BLaER1 treated with 17β-estradiol and CSF1 and Interleukin-3, amounts not matched to agents 10 nM and 100 nM (cell line): Measurements from ENCODE around the gene IRGQ.
"Not testable (repeated sequence)": the region's sequence is repeated elsewhere in the genome, so short reads cannot be mapped to it uniquely, and the experiment has no call there.

Experiments
- H3K27ac ChIP-seq, 11 experiments: shearing (Covaris generic); formaldehyde crosslinking; 2 replicates each; pipeline ENCODE4 v1.8.1; 2022
- H3K27me3 ChIP-seq, 11 experiments: shearing (Covaris generic); formaldehyde crosslinking; 2 replicates each; pipeline ENCODE4 v1.8.1; 2022
- H3K36me3 ChIP-seq, 11 experiments: shearing (Covaris generic); formaldehyde crosslinking; 2 replicates each; pipeline ENCODE4 v1.8.1; 2022
- H3K4me1 ChIP-seq, 10 experiments: shearing (Covaris generic); formaldehyde crosslinking; 2 replicates each; pipeline ENCODE4 v1.8.1; 2022
- H3K4me2 ChIP-seq, 11 experiments: shearing (Covaris generic); formaldehyde crosslinking; 2 replicates each; pipeline ENCODE4 v1.8.1; 2022
- H3K4me3 ChIP-seq, 10 experiments: shearing (Covaris generic); formaldehyde crosslinking; 2 replicates each; pipeline ENCODE4 v1.8.1; 2022
- H3K9ac ChIP-seq, 11 experiments: shearing (Covaris generic); formaldehyde crosslinking; 2 replicates each; pipeline ENCODE4 v1.8.1; 2022
- H3K9me3 ChIP-seq, 11 experiments: shearing (Covaris generic); formaldehyde crosslinking; replicated peaks in 1 of 11; 2 replicates each; pipeline ENCODE4 v1.8.1; 2022
- H4K20me1 ChIP-seq, 11 experiments: shearing (Covaris generic); formaldehyde crosslinking; 2 replicates each; pipeline ENCODE4 v1.8.1; 2022
- Cebpa-rat ChIP-seq, 11 experiments: shearing (Covaris generic); IDR thresholded peaks; 2 replicates each; pipeline ENCODE4 v1.8.1; 2022

IRGQ gene

DNA sequence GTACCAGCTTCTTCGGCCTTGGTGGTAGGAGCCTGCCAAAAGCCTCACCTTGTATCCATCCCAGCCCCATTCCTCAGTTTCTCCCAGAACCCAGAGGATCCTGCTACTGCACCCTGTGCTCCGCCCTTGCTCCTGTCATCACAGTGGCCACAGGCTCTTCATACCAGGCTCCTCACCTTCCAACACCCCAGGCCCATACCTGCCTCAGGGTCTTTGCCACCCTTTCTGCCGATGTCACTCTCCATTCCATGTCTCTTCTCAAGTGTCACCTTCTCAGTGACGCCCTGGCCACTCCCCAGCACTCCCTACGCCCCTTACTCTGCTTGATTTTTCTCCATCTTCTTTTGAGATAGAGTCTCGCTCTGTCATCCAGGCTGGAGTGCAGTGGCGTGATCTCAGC lies 13.9 kb upstream of the IRGQ start:
- H3K27ac ChIP-seq: peak overlapping the region in 3 of 11 experiments; percentile 23 to 31 (median 29); a peak in 4 of 22 replicates
- H3K27me3 ChIP-seq: no peaks in the 10 kb centered on the region
- H4K20me1 ChIP-seq: peaks cover 0 to 76% (median 51%) of the 10 kb centered on the region in 11 experiments; a peak in 15 of 22 replicates
- no peak for TF ChIP-seq Cebpa-rat (IDR thresholded peaks at IDR 0.05)
- H3K4me1 ChIP-seq: peaks cover 24 to 48% (median 37%) of the 10 kb centered on the region in 10 experiments
- peak overlapping the region in 1 of 11 experiments; percentile 2; a peak in 1 of 22 replicates for H3K9ac ChIP-seq
- H3K4me2 ChIP-seq: 0 out of 22 replicates have a peak overlapping the region, but pooled peaks of 1 of the 11 experiments have one; percentile 2
- H3K4me3 ChIP-seq: no peak overlapping the region
- no peaks in the 10 kb centered on the region for H3K9me3 ChIP-seq
- H3K36me3 ChIP-seq: peaks cover 33 to 80% (median 75%) of the 10 kb centered on the region in 11 experiments

DNA sequence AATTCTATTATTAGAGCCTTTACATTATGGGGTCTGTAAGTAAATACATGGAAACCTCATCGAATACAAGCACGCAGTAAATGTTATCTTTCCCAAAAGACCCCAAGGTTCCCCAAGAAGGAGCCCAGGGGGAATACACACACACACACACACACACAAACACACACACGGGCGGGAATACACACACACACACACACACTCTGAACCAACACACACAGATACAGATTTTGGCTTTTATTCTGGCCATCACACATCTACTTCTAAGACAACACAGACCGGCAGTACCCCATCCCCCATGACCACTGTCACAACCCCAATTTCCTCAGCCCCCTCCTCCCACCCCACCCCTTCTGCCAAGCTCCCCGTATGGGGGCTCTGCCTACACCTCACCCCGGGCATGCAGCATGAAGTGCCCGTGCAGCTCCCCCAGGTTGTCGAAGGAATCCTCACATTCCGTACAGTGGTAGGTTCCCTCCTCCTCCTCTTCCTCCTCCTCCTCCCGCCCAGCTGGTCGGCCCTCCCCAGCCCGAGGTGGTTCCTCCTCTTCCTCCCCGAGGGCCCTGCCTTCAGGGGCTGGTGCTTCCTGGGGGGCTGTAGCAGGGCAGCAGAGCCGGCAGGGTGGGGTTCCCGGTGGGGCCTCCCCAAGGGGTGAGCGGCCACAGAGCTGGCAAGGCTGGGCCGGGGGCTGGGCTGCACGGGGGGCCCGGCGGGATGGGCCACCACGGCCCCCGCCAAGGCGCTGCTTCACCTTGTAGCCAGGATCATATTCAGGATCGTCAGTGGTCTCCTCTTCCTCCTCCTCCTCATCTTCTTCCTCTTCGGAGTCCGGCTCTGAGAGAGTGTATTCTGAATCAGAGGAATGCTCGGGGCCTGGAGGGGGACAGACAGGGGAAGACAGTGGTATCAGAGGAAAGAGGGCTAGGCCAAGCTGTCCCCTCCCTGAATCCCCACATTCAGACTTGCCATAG lies 11.6 kb upstream of the IRGQ start:
- H3K9ac ChIP-seq: peak overlapping the region; percentile 61 to 84 (median 75)
- peak overlapping the region; percentile 81 to 96 (median 94) for H3K4me2 ChIP-seq
- no peak for TF ChIP-seq Cebpa-rat (IDR thresholded peaks at IDR 0.05)
- no peaks in the 10 kb centered on the region for H3K27me3 ChIP-seq
- peaks cover 0 to 70% (median 31%) of the 10 kb centered on the region in 11 experiments; a peak in 15 of 22 replicates for H4K20me1 ChIP-seq
- peak overlapping the region; percentile 40 to 66 (median 49); a peak in 19 of 20 replicates for H3K4me3 ChIP-seq
- peak overlapping the region; percentile 54 to 85 (median 74) for H3K27ac ChIP-seq
- H3K4me1 ChIP-seq: peaks cover 24 to 71% (median 60%) of the 10 kb centered on the region in 10 experiments
- peaks cover 19 to 66% (median 52%) of the 10 kb centered on the region in 11 experiments for H3K36me3 ChIP-seq
- no peaks in the 10 kb centered on the region for H3K9me3 ChIP-seq

DNA sequence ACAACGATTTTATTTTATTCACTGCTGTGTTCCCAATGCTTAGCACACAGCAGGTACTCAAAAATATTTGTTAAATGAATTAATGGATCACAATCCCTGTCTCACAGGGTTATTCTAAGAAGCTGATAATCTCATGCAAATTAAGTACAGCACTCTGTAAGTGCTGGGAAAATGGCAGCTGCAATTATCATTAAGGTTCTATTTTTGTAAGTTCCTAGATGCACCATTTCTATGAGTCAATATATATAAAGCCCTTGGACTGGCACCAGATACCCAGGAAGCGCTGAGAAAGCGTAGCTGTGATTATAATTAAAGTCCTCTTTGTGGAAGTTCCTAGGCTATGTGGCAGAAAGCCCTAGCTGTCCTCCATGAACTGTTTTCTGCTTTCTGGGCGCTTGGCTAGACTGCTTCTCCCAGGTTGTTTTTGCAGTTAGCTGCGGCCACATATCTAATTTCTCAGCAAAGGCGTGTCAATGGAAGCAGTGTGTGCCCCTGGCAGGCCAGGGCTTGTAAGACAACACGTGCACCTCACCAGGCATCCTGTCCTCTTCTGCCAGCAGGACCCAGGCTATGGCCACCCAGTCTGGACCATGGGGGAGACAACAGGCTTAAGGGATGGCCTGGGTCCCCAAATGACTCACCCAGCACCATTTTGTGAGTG lies 10.8 kb upstream of the IRGQ start:
- Histone ChIP-seq H3K36me3 (peaks cover 18 to 66% (median 52%) of the 10 kb centered on the region in 11 experiments), H3K4me3 (peak overlapping the region in 2 of 10 experiments; percentile 48 to 52; a peak in 4 of 20 replicates), H3K27ac (peak overlapping the region in 10 of 11 experiments; percentile 54 to 85 (median 76); a peak in 16 of 22 replicates), H3K9ac (peak overlapping the region in 10 of 11 experiments; percentile 48 to 84 (median 74); a peak in 13 of 22 replicates), H3K4me2 (peak overlapping the region; percentile 81 to 96 (median 94)), H3K4me1 (peaks cover 24 to 80% (median 67%) of the 10 kb centered on the region in 10 experiments), H3K27me3 (no peaks in the 10 kb centered on the region), H3K9me3 (no peaks in the 10 kb centered on the region), H4K20me1 (peaks cover 0 to 62% (median 26%) of the 10 kb centered on the region in 11 experiments; a peak in 15 of 22 replicates)
- TF ChIP-seq Cebpa-rat (IDR thresholded peaks at IDR 0.05): no peak

DNA sequence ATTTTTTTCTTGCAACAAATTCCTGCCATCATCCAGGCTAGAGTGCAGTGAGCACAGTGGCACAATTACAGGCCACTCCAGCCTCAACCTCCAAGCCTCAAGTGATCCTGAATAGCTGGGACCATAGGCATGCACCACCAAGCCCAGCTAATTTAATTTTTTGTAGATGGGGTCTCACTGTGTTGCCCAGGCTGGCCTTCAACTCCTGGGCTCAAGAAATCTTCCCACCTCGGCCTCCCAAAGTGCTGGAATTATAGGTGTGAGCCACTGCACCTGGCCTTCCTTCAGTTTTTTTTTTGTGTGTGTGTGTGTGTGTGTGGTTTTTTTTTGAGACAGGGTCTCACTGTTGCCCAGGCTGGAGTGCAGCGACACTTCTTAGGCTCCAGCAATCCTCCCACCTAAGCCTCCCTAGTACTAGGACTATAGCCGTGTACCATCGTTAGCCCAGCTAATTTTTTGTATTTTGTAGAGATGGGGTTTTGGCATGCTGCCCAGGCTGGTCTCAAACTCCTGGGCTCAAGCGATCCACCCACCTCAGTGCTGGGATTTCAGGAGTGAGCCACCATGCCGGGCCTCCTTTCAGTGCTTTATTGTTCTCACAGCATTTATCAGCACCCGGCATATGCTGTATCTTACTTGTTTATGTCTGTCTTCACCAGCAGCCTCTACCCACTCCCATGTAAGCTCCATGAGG lies 10.1 kb upstream of the IRGQ start:
- peak overlapping the region in 1 of 11 experiments; percentile 80; a peak in 1 of 22 replicates for H3K27ac ChIP-seq
- TF ChIP-seq Cebpa-rat (IDR thresholded peaks at IDR 0.05): no peak
- no peak overlapping the region for H3K4me3 ChIP-seq

DNA sequence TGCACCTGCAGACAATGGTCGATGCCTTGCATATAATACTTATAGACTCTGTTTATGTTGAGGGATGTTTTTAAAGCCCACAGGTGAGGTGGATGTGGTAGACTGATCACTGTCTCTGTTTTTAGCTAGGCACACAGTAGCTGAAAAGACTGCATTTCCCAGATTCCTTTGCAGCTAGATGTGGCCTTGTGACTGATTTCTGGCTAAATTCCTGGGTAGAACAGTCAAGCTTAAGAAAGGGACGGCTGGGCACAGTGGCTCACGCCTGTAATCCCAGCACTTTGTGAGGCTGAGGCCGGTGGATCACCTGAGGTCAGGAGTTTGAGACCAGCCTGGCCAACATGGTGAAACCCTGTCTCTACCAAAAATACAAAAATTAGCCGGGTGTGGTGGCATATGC lies 4.4 kb upstream of the IRGQ start:
- peaks cover 0 to 44% (median 4%) of the 10 kb centered on the region in 11 experiments; a peak in 7 of 22 replicates for H4K20me1 ChIP-seq
- not testable (repeated sequence) for H3K27me3 ChIP-seq, H3K4me3 ChIP-seq, H3K4me2 ChIP-seq, H3K27ac ChIP-seq, H3K9me3 ChIP-seq
- H3K36me3 ChIP-seq: peaks cover 40 to 66% (median 50%) of the 10 kb centered on the region in 11 experiments
- H3K4me1 ChIP-seq: peaks cover 24 to 67% (median 64%) of the 10 kb centered on the region in 10 experiments
- H3K9ac ChIP-seq: peak overlapping the region in 1 of 11 experiments; percentile 15; a peak in 1 of 22 replicates

More for the DNA sequence above, 10.1 kb upstream of the IRGQ start:
- Histone ChIP-seq H3K36me3 (peaks cover 19 to 66% (median 52%) of the 10 kb centered on the region in 11 experiments; a peak in 21 of 22 replicates), H4K20me1 (peaks cover 0 to 55% (median 19%) of the 10 kb centered on the region in 11 experiments; a peak in 15 of 22 replicates), H3K9ac (peak overlapping the region in 1 of 11 experiments; percentile 21; a peak in 2 of 22 replicates), H3K4me1 (peaks cover 24 to 86% (median 74%) of the 10 kb centered on the region in 10 experiments), H3K4me2 (peak overlapping the region in 5 of 11 experiments; percentile 2 to 96 (median 94); a peak in 5 of 22 replicates), H3K9me3 (no peaks in the 10 kb centered on the region), H3K27me3 (no peaks in the 10 kb centered on the region)

DNA sequence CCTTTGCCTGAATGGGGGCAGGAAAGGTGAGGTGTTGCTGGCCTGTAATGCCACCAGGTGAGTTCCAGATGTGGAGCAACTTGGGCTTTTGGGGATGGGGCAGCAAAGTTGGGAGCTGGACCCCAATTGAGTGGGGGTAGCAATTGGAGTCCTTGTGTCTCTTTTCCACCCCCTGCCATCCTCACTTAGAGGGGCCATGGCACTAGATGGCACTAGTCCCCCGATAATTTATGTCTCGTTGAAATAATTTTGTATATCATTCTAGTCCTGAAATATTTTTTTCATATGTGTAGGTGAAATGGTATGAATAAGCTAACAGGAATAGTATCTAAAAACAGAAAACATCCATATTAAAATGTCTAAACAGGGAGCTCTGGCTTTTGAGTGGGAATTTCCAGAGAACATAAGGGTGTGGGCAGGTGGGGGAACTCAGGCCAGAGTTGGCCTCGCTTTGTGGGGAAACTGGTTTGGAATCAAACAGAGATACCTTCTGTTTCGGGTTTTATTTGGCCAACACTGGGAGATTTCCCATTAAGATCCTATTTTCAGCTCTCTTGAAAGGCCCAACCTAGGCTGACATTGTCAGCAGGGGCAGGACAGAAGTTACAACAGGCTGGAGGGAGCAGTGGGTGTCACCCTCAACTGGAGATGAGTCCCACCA lies 3.8 kb upstream of the IRGQ start:
- peaks cover 40 to 60% (median 48%) of the 10 kb centered on the region in 11 experiments for H3K36me3 ChIP-seq
- H4K20me1 ChIP-seq: peaks cover 0 to 42% (median 4%) of the 10 kb centered on the region in 11 experiments; a peak in 8 of 22 replicates
- no peak for TF ChIP-seq Cebpa-rat (IDR thresholded peaks at IDR 0.05)
- H3K27ac ChIP-seq: no peak overlapping the region
- no peaks in the 10 kb centered on the region for H3K9me3 ChIP-seq
- H3K4me3 ChIP-seq: no peak overlapping the region
- no peaks in the 10 kb centered on the region for H3K27me3 ChIP-seq
- no peak overlapping the region for H3K4me2 ChIP-seq
- H3K9ac ChIP-seq: peak overlapping the region in 4 of 11 experiments; percentile 15 to 92 (median 31); a peak in 5 of 22 replicates
- H3K4me1 ChIP-seq: peaks cover 24 to 64% (median 60%) of the 10 kb centered on the region in 10 experiments

DNA sequence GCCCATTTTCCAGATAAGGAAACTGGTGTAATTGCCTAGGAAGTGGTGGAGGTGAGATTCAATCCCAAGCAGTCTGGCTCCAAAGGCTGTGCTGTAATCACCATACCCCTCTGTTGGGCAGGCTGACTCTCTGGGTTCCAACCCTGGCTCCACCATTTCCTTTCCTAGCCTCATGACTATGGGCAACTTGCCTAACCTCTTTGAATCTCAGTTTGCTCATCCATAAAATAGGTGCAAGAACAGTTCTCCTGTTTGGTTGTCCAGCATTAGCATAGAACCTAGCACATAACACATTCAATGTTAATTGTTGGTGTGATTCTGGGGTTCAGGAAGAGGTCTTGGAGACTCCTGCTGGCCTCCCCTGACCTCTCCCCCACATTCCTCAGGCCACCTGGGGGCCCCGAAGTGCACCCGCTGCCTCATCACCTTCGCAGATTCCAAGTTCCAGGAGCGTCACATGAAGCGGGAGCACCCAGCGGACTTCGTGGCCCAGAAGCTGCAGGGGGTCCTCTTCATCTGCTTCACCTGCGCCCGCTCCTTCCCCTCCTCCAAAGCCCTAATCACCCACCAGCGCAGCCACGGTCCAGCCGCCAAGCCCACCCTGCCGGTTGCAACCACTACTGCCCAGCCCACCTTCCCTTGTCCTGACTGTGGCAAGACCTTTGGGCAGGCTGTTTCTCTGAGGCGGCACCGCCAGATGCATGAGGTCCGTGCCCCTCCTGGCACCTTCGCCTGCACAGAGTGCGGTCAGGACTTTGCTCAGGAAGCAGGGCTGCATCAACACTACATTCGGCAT lies 2.7 kb upstream of the IRGQ start:
- Histone ChIP-seq H3K36me3 (peaks cover 48 to 68% (median 56%) of the 10 kb centered on the region in 11 experiments), H3K27ac (peak overlapping the region in 3 of 11 experiments; percentile 91 to 98 (median 93); a peak in 5 of 22 replicates), H3K27me3 (no peaks in the 10 kb centered on the region), H3K9me3 (no peaks in the 10 kb centered on the region), H3K4me3 (peak overlapping the region in 7 of 10 experiments; percentile 65 to 90 (median 83); a peak in 11 of 20 replicates), H3K4me1 (peaks cover 33 to 64% (median 58%) of the 10 kb centered on the region in 10 experiments), H3K9ac (peak overlapping the region; percentile 87 to 98 (median 92); a peak in 19 of 22 replicates), H4K20me1 (peaks cover 0 to 42% (median 12%) of the 10 kb centered on the region in 11 experiments; a peak in 15 of 22 replicates), H3K4me2 (peak overlapping the region; percentile 92 to 99 (median 98))
- TF ChIP-seq Cebpa-rat (IDR thresholded peaks at IDR 0.05): no peak
